ENCODE data around the gene PAQR3. TPM values are rescaled to one million over a fixed set of nuclear protein-coding genes. Genes with fewer than 3 reads are reported as not detected.

PAQR3 gene, protein sequence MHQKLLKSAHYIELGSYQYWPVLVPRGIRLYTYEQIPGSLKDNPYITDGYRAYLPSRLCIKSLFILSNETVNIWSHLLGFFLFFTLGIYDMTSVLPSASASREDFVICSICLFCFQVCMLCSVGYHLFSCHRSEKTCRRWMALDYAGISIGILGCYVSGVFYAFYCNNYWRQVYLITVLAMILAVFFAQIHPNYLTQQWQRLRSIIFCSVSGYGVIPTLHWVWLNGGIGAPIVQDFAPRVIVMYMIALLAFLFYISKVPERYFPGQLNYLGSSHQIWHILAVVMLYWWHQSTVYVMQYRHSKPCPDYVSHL
- 53.2 TPM for total RNA-seq (ENCODE audit: unreplicated experiment)
- long read RNA-seq, full-length matches to known transcripts: 1 of 4 reads
- long read RNA-seq, partial matches to known transcripts: 0 of 4 reads
- long read RNA-seq, other reads (novel, unspliced or antisense): 3 of 4 reads

DNA sequence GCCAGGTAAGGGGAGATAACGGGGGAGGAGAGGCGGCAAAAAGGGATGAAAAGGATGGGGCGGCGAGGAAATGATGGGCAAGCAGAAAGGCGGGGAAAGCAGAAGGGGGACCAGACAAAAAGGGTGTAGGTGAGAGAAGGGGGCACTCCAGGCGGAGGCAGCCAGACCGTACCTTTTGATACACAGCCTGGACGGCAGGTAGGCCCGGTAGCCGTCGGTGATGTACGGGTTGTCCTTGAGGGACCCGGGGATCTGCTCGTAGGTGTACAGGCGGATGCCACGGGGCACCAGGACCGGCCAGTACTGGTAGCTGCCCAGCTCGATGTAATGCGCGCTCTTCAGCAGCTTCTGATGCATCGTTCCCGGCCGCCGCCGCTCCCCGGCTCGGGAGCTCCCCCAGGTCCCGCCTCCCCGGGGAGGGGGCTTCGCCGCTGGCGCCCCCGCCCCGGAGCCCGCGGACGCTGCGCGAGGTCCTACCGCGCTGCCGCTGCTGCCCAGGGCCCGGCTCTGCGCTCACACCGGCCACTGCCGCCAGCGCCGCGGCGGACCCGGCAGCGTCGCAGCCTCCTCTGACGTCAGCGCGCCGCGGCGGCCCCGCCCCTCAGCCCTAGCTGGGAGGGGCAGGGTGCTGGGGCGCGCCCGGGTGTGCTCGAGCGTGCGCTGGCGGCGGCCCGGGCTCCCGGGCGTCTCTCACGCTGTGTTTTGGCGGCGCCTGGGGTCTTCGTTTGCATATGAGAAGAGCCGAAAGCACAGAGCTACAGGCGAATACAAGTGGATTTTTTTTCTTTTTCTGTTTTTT is at the start of gene PAQR3:
TSS of gene PAQR3 (minus strand) at position 571 of the 799 bp plus-strand sequence. CDS start at position 357, 214 bp downstream.
- no peaks in the 10 kb centered on the region for H3K36me3 Mint-ChIP-seq (ENCODE audit: unreplicated experiment)

DNA sequence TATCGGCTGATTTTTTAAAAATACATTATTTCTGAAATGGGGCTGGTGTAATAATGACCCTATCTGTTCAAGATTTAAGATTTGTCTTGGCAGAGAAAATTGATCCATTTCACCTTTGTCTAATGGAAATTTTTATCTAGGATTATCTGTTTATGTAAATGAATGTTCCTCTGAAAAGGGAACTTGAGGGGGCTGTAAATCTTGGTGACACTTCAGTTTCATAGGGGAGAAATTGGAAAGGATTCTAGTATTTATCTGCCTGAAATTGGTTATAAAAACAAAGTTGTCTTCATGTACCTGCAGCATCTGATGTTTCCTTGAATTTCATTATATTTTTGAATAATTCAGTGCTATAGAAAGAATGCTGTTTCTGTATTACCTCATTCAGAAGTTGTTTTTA is 48.4 kb upstream of the PAQR3 start:
- TF ChIP-seq, protein P1, sequence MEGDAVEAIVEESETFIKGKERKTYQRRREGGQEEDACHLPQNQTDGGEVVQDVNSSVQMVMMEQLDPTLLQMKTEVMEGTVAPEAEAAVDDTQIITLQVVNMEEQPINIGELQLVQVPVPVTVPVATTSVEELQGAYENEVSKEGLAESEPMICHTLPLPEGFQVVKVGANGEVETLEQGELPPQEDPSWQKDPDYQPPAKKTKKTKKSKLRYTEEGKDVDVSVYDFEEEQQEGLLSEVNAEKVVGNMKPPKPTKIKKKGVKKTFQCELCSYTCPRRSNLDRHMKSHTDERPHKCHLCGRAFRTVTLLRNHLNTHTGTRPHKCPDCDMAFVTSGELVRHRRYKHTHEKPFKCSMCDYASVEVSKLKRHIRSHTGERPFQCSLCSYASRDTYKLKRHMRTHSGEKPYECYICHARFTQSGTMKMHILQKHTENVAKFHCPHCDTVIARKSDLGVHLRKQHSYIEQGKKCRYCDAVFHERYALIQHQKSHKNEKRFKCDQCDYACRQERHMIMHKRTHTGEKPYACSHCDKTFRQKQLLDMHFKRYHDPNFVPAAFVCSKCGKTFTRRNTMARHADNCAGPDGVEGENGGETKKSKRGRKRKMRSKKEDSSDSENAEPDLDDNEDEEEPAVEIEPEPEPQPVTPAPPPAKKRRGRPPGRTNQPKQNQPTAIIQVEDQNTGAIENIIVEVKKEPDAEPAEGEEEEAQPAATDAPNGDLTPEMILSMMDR (IDR thresholded peaks at IDR 0.05; ENCODE audit: partially characterized antibody, unreplicated experiment): no peak
- no peak overlapping the region for H3K27ac Mint-ChIP-seq (ENCODE audit: unreplicated experiment)
- no peak for DNase-seq
- no peak overlapping the region for H3K4me3 Mint-ChIP-seq (ENCODE audit: unreplicated experiment)
- H3K4me1 Mint-ChIP-seq (ENCODE audit: low read depth, unreplicated experiment): no peaks in the 10 kb centered on the region
- no peaks in the 10 kb centered on the region for H3K36me3 Mint-ChIP-seq (ENCODE audit: unreplicated experiment)
- no peaks in the 10 kb centered on the region for H3K27me3 Mint-ChIP-seq (ENCODE audit: unreplicated experiment)
- H3K9me3 Mint-ChIP-seq (ENCODE audit: unreplicated experiment): no peaks in the 10 kb centered on the region

More for the DNA sequence above, at the start of gene PAQR3:
- Mint-ChIP-seq H3K4me1 (ENCODE audit: low read depth, unreplicated experiment) (peaks cover 5% of the 10 kb centered on the region), H3K4me3 (ENCODE audit: unreplicated experiment) (peak within 1 kb of the TSS; percentile 96), H3K9me3 (ENCODE audit: unreplicated experiment) (peaks cover 2% of the 10 kb centered on the region), H3K27me3 (ENCODE audit: unreplicated experiment) (peaks cover 2% of the 10 kb centered on the region), H3K27ac (ENCODE audit: unreplicated experiment) (peak within 1 kb of the TSS; percentile 79)
- TF ChIP-seq, protein P1 (IDR thresholded peaks at IDR 0.05; ENCODE audit: partially characterized antibody, unreplicated experiment): no peak
- DNase-seq: peak; percentile 92

DNA sequence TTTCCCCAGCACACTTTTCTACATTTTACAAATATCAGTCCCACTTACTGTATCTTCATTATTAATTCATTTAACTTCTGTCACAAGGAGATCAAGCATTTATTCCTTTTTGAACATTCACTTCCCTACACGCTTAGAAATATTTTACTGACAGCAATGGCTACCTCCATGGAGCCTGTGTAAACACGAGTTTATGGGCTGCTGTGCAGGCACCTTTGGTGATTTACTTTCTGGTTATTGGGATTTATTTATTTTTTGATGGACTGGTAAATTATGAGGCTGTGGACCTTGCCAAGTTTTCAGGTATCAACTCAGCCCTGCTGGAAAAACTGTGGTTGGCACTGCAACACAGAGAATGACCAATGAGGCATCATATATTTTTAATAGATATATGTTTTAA is 45.4 kb upstream of the PAQR3 start:
- no peaks in the 10 kb centered on the region for H3K27me3 Mint-ChIP-seq (ENCODE audit: unreplicated experiment)
- peaks cover 1% of the 10 kb centered on the region for H3K9me3 Mint-ChIP-seq (ENCODE audit: unreplicated experiment)
- no peaks in the 10 kb centered on the region for H3K36me3 Mint-ChIP-seq (ENCODE audit: unreplicated experiment)
- no peak overlapping the region for H3K4me3 Mint-ChIP-seq (ENCODE audit: unreplicated experiment)
- TF ChIP-seq, protein P1 (IDR thresholded peaks at IDR 0.05; ENCODE audit: partially characterized antibody, unreplicated experiment): no peak
- no peaks in the 10 kb centered on the region for H3K4me1 Mint-ChIP-seq (ENCODE audit: low read depth, unreplicated experiment)
- DNase-seq: no peak
- no peak overlapping the region for H3K27ac Mint-ChIP-seq (ENCODE audit: unreplicated experiment)

DNA sequence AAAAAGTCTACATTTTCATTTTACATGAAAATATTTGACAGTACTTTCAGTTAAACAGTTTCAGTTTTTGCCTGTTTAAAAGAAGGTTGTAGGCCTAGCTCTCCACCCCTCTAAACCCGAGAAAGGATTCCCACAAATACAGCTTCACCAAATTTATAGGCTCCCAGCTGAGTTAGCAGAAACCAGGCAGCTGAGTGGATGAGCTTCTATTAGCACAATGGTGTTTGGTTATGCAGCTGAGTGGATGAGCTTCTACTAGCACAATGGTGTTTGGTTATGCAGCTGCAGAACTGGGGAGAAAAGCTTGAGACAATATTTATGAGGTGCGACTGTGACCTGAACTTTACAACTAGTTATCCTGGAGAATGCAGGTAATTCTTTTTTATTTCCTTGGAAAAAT is 36.6 kb upstream of the PAQR3 start:
- TF ChIP-seq, protein P1 (IDR thresholded peaks at IDR 0.05; ENCODE audit: partially characterized antibody, unreplicated experiment): no peak
- Mint-ChIP-seq H3K27ac (ENCODE audit: unreplicated experiment) (no peak overlapping the region), H3K4me1 (ENCODE audit: low read depth, unreplicated experiment) (no peaks in the 10 kb centered on the region), H3K4me3 (ENCODE audit: unreplicated experiment) (no peak overlapping the region), H3K9me3 (ENCODE audit: unreplicated experiment) (peaks cover 4% of the 10 kb centered on the region), H3K36me3 (ENCODE audit: unreplicated experiment) (no peaks in the 10 kb centered on the region), H3K27me3 (ENCODE audit: unreplicated experiment) (no peaks in the 10 kb centered on the region)
- DNase-seq: no peak

All from glutamatergic neuron (in vitro differentiated cells).